Ishikawa (cell line): ENCODE measurements around the gene PHLDA3.
A peak's percentile ranks its signal among the peaks of the same experiment; 100 is the strongest.

Experiments
- CEBPB ChIP-seq: IDR thresholded peaks from 2 replicates; pipeline ENCODE4 v1.6.1; 2012
- CREB1 ChIP-seq: IDR thresholded peaks from 2 replicates; pipeline ENCODE4 v1.6.1; 2012; ENCODE audit warnings: low read depth
- EGR1 ChIP-seq: IDR thresholded peaks from 2 replicates; pipeline ENCODE4 v1.6.1; 2012
- EP300 ChIP-seq: IDR thresholded peaks from 2 replicates; pipeline ENCODE4 v1.6.1; 2012; ENCODE audit warnings: borderline replicate concordance
- FOXM1 ChIP-seq: IDR thresholded peaks from 2 replicates; pipeline ENCODE4 v1.6.1; 2012; ENCODE audit warnings: low read depth, borderline replicate concordance
- MAX ChIP-seq: IDR thresholded peaks from 2 replicates; pipeline ENCODE4 v1.6.1; 2012
- NFIC ChIP-seq: IDR thresholded peaks from 2 replicates; pipeline ENCODE4 v1.6.1; 2012
- RAD21 ChIP-seq: IDR thresholded peaks from 2 replicates; pipeline ENCODE4 v1.6.1; 2012; ENCODE audit warnings: low read depth
- TAF1 ChIP-seq: IDR thresholded peaks from 2 replicates; pipeline ENCODE4 v1.6.1; 2012; ENCODE audit warnings: low read depth, mild to moderate bottlenecking
- TCF12 ChIP-seq: IDR thresholded peaks from 2 replicates; pipeline ENCODE4 v1.6.1; 2012; ENCODE audit warnings: low read depth
- TEAD4 ChIP-seq: IDR thresholded peaks from 2 replicates; pipeline ENCODE4 v1.6.1; 2012
- USF1 ChIP-seq: IDR thresholded peaks from 2 replicates; pipeline ENCODE4 v1.6.1; 2012
- YY1 ChIP-seq: IDR thresholded peaks from 2 replicates; pipeline ENCODE4 v1.6.1; 2012; ENCODE audit warnings: low read depth
- ZBTB7A ChIP-seq: IDR thresholded peaks from 2 replicates; pipeline ENCODE4 v1.6.1; 2012; ENCODE audit warnings: low read depth
- TF ChIP-seq, protein P1 (sequence below): IDR thresholded peaks from 2 replicates; pipeline ENCODE4 v1.6.1; 2012; ENCODE audit warnings: low read depth, mild to moderate bottlenecking

Gene PHLDA3

DNA sequence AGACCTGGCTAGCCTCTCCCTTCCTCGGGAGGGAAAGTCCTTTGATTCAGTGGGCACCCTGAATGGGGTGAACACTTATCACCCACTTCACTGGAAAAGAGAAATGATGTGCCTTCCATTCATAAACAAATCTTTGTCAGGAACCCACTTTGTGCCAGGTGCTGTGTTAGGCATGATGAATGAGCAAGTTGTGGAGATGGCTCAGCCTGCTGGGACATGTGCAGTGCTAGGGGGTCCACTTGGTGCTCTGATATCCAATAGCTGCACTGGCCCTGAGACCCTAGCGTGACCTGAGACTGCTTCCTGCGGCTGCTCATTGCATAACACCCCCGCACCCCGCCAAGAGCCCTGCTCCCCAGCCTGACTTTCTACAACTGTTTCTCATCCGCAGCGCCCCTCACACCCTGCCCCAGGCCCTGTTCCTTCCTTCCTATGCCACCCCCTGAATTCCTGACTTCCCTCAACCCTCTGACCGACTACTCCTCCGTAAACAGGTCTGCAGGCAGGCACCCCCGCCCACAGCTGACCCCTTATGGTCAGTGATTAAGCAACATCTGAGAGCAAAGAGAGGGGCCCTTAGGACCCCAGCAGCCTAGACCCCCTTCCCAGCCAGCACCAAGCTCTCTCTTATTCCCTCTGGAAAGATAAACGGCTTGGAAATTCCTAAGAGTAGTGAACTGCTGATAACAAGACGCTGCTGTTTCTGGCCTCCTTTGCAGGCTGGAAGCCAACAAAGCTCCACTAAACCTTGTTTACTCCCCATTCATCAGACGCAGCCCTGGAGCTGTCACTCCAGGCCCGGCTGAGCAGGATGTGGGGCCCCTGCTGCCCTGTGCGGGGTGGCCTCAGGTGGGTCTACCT, 25.0 kb upstream of the PHLDA3 start:
- TF ChIP-seq CEBPB (no peak), CREB1 (no peak), TAF1 (no peak), TEAD4 (no peak), ZBTB7A (no peak), FOXM1 (no peak), USF1 (no peak), RAD21 (no peak), YY1 (no peak), EGR1 (no peak), NFIC (no peak), MAX (no peak)
- TF ChIP-seq, protein P1, sequence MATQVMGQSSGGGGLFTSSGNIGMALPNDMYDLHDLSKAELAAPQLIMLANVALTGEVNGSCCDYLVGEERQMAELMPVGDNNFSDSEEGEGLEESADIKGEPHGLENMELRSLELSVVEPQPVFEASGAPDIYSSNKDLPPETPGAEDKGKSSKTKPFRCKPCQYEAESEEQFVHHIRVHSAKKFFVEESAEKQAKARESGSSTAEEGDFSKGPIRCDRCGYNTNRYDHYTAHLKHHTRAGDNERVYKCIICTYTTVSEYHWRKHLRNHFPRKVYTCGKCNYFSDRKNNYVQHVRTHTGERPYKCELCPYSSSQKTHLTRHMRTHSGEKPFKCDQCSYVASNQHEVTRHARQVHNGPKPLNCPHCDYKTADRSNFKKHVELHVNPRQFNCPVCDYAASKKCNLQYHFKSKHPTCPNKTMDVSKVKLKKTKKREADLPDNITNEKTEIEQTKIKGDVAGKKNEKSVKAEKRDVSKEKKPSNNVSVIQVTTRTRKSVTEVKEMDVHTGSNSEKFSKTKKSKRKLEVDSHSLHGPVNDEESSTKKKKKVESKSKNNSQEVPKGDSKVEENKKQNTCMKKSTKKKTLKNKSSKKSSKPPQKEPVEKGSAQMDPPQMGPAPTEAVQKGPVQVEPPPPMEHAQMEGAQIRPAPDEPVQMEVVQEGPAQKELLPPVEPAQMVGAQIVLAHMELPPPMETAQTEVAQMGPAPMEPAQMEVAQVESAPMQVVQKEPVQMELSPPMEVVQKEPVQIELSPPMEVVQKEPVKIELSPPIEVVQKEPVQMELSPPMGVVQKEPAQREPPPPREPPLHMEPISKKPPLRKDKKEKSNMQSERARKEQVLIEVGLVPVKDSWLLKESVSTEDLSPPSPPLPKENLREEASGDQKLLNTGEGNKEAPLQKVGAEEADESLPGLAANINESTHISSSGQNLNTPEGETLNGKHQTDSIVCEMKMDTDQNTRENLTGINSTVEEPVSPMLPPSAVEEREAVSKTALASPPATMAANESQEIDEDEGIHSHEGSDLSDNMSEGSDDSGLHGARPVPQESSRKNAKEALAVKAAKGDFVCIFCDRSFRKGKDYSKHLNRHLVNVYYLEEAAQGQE: no peak

GRCh38 chr1:201491896-201492511, 23.0 kb upstream of the PHLDA3 start:
- TF ChIP-seq EGR1: no peak
- TF ChIP-seq RAD21: no peak
- no peak for TF ChIP-seq FOXM1
- no peak for TF ChIP-seq TEAD4
- no peak for TF ChIP-seq YY1
- TF ChIP-seq EP300: no peak
- no peak for TF ChIP-seq CREB1
- TF ChIP-seq ZBTB7A: no peak
- TF ChIP-seq, protein P1: no peak
- no peak for TF ChIP-seq MAX
- TF ChIP-seq TAF1: no peak
- TF ChIP-seq USF1: no peak
- no peak for TF ChIP-seq NFIC
- TF ChIP-seq CEBPB: no peak
- TF ChIP-seq TCF12: no peak

DNA sequence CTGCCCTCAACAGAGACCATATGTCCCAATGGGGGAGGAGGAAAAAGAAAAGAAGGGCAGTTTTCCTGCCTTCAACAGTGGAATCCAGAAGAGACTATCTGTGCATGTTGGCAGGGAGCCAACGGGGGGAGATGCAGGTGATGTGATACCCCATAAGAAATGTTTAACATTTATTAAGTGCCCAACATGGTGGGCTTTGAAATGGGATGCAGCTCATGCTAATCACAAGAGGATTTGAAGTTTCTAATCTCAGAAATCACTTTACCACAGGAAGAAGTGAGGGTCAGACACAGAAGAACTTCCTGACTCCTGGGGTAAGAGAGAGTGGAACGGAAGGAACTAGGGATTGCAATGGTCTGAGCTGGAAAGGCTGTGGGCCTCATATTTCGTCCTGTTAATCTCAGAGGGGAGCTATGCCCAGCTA, 21.7 kb upstream of the PHLDA3 start:
- TF ChIP-seq NFIC: peak; percentile 52; the same call in 1 of the 2 replicates
- no peak for TF ChIP-seq CREB1

DNA sequence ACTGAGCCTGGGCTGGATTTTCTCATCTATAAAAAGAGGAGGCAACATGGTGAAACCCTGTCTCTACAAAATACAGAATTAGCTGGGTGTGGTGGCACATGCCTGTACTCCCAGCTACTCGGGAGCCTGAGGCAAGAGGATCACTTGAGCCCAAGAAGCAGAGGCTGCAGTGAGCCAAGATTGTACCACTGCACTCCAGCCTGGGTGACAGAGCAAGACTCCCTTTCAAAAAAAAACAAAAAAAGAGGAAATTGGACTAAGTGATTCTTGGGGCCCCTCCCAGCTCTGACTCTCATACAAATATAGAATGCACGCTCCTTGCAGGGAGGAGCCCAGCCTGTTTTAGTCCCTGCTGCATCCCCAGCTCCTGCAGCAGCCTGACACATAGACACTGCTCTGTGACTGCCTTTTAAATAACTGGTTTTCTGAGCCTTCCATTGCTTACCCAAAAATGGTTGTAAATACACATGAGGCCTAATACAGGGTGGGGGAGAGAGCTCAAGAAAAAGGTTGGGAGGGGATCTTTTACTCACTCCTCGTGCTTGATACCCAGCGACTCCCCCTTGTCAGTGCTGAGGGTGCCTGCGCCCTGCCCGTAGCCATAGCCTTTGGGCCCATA, 20.8 kb upstream of the PHLDA3 start:
- no peak for TF ChIP-seq EGR1
- no peak for TF ChIP-seq TCF12
- no peak for TF ChIP-seq YY1

DNA sequence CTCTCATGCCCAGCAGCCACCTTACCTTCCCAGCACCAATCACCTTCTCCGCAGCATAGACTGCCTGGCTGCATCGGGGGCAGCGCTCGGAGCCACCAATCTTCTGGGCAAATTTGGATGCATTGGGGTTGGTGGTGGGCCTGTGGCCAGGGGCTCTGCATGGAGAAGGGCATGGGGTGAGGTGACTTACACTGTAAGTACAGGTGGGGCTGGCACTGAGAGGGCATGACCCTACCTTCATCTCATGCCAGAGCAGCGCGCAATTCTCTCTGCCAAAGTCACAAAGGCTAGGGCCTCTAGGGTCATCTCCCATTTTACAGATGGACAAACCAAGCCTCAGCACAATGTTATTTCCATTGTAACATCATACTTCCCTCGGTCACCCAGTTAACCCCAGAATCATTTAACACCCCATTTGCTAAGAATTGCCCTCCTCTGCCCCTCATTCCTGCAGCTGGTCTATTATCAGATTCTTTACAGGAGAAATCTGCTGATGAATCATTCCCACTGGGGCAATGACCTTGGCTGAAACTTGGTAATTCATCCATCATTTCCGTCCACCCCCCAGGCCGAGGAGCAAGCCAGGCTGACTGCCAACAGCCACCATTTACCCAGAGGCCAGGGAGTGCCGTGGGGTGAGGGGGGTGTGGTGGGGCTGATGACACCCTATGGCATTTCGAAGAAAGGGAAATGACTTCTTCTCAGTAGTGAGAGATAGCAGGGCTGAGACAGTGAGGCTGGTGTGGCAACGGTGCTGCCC, 20.0 kb upstream of the PHLDA3 start:
- peak; percentile 41; the same call in 1 of the 2 replicates for TF ChIP-seq NFIC
- TF ChIP-seq, protein P1: no peak
